A204.1 (cell line): ENCODE data around the gene BABAM2.

Experiments used
- FAIRE-seq: peaks from 2 replicates; lab custom pipeline; 2012; peaks lifted over from hg19 to GRCh38; lab: Jason Lieb, UNC

Gene BABAM2

DNA sequence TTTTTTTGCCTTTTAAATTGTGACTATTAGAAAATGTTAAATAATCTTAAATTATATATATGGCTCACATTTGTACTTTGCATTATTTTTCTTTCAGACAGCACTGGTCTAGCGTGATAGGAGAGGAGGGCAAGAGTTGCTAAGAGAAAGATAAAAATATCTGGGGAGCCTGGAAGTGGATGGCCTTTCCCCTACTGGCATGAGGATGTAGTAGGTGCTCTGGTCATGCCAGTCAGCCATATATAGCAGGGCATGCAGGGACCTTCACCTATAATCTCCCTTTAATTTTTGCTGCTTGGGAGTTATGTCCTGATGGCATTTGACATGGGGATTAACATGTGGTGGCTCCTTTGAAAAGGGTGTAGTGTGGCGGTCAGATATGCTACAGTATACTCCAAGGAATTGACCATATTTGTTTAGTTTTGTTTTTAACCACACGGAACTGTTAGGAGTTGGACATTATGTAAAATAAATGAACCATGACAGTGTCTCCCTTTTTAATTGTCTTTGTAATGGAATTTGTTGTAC is 144.7 kb downstream of the BABAM2 start:
- no peak for FAIRE-seq

DNA sequence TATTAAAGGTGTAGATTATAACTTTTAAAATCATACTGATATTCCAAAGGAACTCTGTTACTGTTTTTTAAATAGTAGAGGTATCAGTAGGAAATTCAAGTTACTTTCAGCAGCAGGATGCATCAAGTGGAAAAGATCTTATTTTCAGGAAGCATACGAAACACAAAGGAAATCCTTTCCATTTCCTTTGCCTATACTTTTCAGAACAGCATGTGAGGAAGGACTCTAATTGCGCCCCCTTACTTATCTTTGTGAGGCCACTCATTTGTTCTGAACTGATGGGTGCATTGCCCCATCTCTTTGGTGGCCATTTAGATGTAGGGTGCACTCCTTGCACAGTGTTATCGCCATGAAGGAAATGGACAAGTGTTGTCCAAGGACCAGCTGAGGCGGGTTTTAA is 145.3 kb downstream of the BABAM2 start:
- no peak for FAIRE-seq

DNA sequence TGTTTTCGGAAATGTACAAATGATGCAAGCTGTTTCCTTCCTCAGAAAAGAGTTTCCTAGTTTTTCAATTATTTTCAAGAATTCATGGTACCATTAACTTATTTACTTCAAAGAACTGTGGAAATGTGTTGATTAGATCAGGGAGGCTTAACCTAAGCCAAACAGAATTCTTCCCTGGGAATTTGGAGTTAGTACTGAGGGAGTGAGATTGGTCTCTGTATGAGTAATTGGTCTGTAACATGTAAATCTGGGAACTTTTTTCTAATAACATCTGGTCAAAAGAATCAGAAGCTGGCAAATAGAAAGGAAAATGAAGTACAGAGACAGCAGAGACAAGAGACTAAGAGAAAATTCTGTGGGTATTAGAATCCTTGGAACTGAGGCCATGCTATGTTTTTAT is 145.8 kb downstream of the BABAM2 start:
- FAIRE-seq: no peak

DNA sequence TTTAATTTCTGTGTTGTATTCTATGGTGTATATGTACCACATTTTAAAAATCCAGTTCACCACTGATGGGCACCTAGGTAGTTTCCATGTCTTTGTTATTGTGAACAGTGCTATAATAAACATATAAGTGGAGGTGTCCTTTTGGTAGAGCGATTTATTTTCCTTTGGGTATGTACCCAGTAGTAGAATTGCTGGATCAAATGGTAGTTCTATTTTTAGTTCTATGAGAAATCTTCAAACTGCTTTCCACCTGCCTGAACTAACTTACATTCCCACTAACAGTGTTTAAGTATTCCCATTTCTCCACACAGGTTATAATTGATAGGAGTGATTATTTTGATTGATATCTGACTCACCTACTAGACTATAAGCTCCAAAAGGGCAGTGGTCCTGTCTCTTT is 148.2 kb downstream of the BABAM2 start:
- FAIRE-seq: no peak

DNA sequence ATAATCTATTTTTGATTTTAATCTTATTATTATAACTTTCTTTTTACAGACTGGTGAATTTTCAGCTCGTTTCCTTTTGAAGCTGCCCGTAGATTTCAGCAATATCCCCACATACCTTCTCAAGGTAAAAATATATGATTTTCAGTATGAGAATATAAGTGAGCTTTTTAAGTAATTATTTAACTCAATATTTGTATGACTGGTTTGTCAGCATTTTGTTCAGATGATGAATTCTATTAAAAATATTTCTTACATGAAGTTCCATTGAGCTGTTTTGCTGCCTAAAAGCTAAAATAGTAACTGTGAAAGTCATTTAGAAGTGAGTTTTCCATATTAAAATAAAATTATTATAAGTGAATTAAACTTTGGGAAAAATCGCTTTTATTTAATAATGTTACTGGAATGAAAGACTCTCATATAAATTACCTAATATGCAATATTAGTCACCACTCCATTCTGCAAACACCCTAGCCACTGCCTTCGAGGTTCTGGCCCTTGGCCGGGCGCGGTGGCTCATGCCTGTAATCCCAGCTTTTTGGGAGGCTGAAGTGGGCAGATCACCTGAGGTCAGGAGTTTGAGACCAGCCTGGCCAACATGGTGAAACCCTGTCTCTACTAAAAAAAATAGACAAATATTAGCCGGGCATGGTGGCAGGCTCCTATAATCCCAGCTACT is 155.3 kb downstream of the BABAM2 start:
- FAIRE-seq: no peak

DNA sequence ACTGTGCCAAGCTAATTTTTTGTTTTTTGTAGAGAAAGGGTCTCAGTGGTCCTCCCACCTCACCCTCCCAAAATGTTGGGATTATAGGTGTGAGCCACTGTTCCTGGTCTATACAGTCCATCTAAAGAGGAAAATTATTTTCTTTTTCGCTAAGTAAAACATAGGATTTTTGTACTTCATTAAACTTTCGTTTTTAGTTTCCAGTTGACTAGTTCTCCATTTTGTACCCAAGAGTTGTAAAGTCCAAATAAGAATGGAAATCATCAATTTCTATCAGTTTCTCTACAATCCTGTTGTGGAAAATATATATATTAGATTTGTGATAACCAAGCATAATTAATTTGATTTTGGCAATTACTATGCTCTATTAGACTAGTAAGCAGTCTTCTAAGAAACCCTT is 156.4 kb downstream of the BABAM2 start:
- no peak for FAIRE-seq

DNA sequence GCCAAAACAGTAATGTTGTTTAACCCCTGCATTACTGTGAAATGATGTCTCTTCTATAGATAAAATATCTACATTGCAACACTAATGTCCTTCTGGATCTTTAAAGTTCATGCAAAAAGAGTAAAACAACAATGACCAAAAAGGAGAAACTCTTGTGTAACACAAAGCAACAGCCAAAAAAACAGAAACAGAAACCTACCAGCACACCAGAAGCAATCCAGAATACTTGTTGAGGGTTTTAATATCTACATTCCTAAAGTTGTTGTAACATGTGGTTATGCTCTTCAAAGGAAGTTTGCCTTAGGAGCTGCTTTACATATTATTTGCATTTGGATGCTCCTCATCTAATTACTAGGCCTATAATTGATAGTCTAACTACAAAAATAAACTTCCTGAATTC is 157.2 kb downstream of the BABAM2 start:
- FAIRE-seq: no peak

DNA sequence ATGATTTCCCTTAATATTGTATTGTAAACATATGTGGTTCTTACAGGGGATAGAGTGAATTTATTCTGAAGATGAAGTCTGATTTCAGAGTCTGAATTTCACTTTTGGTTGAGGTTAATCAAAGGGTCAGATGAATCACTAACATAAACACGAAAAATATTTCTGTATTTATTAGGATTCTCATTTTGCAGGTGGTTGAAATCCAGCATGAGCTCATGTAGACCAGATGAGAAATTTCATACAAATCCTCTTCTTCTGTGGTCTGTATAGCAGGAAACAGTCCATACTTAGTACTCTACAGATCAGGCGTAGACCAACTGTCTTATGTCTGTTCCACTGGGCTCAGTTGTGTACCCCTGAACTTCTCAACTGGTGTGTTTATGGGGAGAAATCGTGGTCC is 157.8 kb downstream of the BABAM2 start:
- no peak for FAIRE-seq

DNA sequence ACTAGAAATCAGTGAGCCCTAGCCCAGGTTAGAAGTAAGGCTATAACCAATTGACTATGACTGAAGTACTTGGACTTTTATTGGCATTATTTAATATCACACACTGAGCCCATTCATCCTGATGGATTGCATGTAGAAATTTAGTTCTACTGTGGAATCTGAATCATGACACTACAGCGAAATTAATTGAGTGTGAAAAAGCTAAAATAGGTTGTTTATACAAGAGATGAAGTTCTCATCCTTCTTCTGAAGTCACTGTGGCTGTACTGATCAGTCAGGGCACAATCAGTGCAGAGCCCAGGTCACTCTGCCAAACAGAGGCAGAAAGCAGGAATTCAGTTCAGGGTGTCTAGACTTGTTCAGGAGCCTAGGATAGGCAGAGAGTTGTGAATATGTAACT is 158.9 kb downstream of the BABAM2 start:
- no peak for FAIRE-seq

DNA sequence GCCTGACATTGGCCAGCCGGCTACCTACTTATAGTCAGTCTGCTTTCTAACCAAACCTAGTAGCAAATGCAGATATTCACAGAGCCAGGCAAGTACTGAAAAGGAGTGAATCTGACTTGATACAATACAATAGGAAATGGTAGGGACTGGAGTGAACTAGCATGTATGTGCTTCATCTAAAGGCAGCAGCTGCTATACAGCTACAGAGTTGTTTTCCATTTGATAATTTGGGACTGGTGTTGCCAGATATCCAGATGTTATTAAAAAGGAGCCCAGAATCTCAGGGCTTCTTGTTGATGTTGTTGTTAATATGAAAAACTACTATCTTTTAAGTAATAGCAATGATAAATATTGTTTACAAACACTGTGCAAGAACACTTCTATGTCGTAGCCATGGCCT is 159.4 kb downstream of the BABAM2 start:
- FAIRE-seq: no peak

DNA sequence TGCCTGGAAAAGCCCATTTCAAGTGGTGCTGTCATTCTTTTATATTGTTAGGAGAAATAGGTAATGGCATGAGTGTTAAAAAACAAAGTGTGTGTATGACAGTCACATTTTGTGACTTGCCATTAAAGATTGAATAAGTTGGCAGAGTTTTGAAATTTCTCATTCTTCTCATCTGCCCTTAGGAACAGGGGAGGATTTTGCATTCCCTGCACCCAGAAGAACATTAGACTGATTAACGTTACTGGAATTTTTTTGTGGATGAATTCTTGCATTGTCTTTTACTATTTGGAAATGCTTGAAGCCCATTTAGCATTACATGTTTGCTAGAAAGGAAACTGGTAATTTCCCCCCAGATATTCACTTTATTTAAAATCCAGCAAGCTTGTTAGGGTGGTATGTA is 162.2 kb downstream of the BABAM2 start:
- no peak for FAIRE-seq

DNA sequence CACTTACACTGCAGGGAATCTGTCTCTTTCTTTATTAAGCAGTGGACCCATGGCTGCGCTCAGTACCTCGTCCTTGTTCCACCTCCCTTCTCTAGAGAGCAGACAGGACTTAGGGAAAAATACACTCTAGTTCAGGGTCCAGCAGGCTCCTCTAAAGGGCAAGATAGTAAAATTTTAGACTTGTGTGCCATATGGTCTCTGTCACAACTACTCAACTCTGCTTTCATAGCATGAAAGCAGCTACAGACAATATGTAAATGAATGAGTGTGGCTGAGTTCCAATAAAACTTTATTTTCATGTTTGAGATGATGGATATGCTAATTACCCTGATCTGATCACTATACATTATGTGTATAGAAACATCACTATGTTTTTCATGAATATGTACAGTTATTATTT is 163.1 kb downstream of the BABAM2 start:
- no peak for FAIRE-seq

DNA sequence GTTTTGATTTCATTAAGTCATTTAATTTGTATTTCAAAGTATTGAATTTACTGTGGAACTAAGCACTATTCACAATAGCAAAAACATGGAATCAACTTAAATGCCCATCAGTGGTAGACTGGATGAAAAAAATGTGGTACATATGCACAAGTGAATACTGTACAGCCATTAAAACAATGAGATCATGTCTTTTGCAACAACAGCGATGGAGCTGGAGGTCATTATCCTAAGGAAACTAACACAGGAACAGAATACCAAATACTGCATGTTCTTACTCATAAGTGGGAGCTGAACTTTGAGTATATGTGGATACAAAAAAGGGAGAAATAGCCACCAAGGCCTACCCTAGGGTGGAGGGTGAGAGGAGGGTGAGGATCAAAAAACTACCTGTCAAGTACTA is 164.4 kb downstream of the BABAM2 start:
- no peak for FAIRE-seq

DNA sequence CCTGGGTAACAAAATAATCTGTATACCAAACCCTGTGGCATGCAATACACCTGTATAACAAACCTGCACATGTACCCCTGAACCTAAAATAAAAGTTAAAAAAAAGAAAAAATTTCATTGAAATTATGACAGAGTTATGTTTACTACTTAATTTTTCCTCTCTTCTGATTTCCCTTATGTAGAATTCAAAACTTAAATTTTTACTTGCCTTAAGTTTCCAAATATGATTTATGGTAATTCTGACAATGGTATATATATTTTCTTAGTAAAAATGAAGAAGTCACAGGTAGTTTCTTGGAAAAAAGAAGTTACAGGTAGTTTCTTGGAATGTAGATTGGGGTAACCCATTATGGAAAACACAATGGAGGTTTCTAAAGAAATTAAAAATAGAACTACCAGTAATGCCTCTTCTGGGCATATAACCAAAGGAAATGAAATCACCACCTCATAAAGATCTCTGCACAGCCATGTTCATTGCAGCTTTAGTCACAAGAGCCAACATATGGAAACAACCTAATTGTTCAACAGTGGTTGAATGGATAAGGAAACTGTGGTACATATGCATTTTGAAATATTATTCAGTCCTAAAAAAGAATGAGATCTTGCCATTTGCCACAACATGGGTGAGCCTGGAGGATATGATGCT is 164.9 kb downstream of the BABAM2 start:
- FAIRE-seq: peak; percentile 25

DNA sequence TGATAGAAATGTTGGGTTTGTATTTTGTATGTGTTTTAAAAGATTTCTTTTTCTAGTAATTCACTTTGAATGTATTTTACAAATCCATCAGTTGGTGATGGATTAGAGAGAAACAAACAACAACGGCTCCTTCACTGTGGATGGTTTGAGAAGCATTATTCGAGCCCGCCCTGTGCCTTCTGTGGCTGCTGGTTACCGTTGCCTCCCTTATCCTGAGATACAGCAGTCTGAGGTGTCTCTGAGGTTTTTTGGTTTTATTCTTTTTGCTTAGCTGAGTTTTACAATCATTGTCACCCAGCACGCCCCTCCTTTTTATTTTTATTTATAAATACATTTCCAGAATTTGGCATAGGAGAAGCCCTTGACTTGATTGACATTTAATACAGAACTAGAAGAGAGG is 168.3 kb downstream of the BABAM2 start:
- FAIRE-seq: no peak

DNA sequence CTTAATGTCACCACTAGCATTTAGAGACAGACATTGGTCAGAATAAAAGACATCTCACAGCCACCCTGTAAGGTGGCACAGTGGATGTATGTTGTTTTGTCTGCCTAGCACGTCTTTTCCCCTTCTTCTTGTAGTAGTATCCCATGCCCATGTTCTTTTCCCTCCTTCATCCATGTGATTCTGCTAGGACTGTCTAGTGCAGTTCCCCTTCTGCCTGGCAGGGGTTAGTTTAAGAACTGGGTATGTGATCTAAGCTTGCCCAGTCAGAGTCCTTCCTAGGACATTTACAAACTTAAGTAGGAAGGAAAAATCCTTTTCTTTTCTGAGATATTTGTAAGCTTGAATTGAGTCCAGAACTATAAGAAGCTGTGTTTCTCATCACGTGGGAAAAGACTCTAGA is 172.3 kb downstream of the BABAM2 start:
- FAIRE-seq: no peak

DNA sequence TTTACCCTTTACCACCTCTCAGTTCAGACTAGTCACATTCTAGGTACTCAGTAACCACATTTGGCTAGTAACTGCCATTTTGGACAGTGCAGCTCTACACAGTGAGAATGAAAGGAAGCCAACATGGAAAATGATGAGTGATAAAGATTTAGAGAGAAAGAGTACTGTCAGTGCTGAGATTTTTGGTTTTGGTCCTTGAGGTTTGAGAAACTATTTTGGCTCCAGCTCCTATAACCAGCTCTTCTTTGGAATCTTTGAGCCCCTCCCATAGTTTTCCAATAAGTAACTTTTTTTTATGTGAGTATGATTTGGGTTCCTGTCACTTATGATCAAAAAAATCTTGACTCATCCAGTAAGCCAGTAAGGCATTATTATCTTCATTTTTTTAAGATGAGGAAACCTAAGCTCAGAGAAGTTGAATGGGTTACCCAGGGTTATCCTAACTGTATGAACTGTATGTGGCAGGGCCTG is 173.0 kb downstream of the BABAM2 start:
- no peak for FAIRE-seq

DNA sequence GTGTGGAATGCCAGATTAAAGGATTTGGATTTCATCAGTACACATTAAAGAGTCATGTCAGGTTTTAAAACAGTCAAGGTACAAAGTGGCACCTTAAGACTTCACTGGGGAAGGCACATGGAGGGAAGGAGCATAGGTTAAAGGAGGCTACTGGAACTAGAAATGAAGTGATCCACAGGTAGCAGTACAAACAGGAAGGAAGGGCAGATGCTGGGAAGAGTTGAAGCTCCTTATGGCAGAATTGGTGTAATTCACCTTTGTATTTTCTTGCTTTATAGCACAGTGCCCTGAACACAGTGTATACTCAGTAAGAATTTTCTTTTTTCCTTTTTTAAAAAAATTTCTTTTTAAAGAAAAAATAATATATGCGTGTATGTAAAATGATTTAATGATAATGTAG is 177.1 kb downstream of the BABAM2 start:
- FAIRE-seq: no peak

DNA sequence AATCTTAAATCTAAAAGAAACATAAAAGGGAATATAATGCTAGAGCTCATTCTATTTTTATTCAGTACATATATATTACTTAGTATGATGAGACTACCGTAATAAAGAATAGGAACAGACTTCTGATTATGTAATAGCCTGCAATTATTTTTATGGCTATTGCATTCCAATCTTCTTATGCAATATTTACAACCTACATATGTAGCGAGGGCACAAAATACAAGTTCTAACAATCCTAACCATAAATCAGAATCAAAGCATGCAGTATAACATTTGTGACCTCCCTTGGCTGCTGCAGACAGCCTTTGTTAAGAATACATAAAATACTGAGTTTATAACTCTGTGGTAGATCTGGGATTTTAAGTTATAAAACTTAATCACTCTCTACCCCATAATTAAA is 177.6 kb downstream of the BABAM2 start:
- FAIRE-seq: no peak

DNA sequence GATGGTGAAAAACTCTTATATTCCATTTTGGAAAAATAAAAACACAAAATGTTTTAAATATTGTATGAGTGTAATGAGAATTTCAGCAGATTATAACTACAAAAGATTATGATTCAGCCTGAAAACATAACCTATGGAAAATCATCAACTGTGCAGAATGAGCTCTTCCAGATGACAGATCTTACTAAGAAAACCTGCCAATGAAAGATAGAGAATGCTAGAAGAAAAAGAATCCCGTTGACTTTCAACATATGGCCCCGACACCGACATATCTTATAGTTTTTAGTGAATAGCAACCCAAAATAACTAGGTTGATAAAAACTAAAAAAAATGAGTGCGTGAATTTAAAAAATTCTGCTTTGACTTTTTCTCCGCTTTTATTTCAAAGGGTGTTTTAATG is 178.0 kb downstream of the BABAM2 start:
- FAIRE-seq: no peak

DNA sequence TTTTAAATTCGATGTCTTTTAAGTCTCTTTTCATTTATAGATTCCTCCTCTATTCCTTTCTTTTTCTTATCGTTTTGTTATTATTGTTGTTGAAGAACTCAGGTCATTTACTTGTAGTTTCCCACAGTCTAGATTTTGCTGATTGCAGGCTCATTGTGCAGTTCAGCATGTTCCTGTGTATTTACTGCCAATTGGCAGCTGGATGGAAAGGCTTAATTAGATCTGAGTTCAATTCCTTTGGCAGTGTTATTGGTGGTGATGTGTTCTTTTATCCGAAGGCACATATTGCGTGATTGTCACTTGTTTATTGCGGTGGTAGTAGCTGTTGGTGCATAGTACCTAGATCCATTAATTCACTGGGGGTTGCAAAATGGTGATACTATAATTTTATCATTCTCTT is 180.7 kb downstream of the BABAM2 start:
- no peak for FAIRE-seq

DNA sequence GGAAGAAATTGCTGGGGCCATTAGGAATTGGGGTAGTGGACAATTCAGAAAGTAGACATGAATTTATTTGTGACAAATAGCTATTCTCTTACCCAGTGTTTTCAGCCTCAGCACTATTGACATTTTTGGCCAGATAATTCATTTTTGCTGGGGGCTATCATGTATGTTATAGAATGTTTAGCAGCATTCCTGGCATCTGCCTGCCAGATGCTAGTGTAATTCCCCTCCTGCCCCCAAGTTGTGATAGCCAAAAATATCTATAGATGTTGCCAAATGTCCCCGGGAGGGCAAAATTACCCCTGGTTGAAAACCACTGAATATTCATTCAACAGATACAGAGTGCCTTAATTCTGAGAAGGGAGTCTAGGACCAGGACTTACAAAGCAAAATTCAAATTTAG is 183.6 kb downstream of the BABAM2 start:
- FAIRE-seq: no peak

DNA sequence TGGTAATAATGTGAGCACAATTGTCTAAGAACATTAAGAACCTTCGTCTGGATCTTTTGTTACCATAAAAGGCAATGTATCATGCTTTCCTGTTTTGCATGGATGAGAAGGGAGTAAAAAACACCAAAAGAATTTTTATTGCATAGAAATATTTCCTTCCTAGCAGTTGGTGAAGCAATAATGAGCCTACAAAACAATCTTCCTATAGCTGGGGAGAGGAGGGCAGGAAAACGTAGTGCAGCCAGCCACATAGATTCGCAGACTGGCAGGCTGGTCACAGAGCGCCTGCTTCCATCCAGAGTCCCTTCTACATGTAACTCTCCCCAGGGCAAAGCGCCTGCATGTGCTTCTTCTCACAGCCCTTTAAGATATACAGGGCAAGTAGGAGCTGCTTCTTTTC is 190.4 kb downstream of the BABAM2 start:
- no peak for FAIRE-seq

DNA sequence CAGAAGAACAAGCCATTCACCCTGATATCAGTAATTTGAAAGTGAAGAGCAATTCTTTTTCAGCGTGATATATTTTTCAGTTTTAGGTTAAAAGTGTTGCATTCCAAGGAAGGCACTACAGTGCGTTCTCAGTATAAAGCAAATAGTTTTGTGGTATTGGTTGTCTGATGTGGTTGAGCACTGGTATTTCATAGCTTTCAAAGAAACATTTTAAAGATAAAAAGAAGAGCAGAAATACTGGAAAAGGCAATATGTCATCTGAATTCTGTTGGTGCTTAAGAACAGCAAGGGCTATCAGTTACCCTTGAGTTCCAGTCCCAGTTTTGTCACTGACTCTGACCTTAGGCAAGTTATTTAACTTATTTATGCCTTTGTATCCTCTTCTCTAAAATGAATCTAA is 191.6 kb downstream of the BABAM2 start:
- no peak for FAIRE-seq
